BE2C (cell line): ENCODE data around the gene REEP2. TPM values are rescaled to one million over a fixed set of nuclear protein-coding genes. Genes with fewer than 3 reads are reported as not detected.
"Not testable (repeated sequence)": the region's sequence is repeated elsewhere in the genome, so short reads cannot be mapped to it uniquely, and the experiment has no call there.

ENCODE experiments used
- DNase-seq: peaks from one replicate; pipeline ENCODE4 v3.0.0-alpha.2; 2020
- H3K27me3 ChIP-seq: fragments of 250-450 bp; sonication (Bioruptor Pico); 2 replicates; pipeline ENCODE4 v1.5.1; 2020; ENCODE audit warnings: mild to moderate bottlenecking
- H3K36me3 ChIP-seq: fragments of 250-450 bp; sonication (Bioruptor Pico); 2 replicates; pipeline ENCODE4 v1.5.1; 2020; ENCODE audit warnings: mild to moderate bottlenecking
- H3K4me1 ChIP-seq: fragments of 250-450 bp; sonication (Bioruptor Pico); 2 replicates; pipeline ENCODE4 v1.5.1; 2020
- H3K4me3 ChIP-seq: 2 replicates; pipeline ENCODE4 v1.5.1; 2011; ENCODE audit warnings: low read depth, low read length
- H3K9me3 ChIP-seq: fragments of 250-450 bp; sonication (Bioruptor Pico); 2 replicates; pipeline ENCODE4 v1.5.1; 2020
- polyA plus RNA-seq: library from polyadenylated mRNA; unstranded; fragments of >200 nt; gene quantifications from one replicate; pipeline ENCODE4 v1.2.1, GENCODE V29; 2012; ENCODE audit warnings: low read depth, missing spikeins; ENCODE audit not compliant: insufficient read length, insufficient read depth
- TF ChIP-seq, protein P1 (sequence below): IDR thresholded peaks from 2 replicates; pipeline ENCODE4 v1.5.1; 2012; ENCODE audit warnings: mild to moderate bottlenecking, low read depth, low read length

Gene REEP2, protein sequence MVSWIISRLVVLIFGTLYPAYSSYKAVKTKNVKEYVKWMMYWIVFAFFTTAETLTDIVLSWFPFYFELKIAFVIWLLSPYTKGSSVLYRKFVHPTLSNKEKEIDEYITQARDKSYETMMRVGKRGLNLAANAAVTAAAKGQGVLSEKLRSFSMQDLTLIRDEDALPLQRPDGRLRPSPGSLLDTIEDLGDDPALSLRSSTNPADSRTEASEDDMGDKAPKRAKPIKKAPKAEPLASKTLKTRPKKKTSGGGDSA
- polyA plus RNA-seq = 98.2 TPM

DNA sequence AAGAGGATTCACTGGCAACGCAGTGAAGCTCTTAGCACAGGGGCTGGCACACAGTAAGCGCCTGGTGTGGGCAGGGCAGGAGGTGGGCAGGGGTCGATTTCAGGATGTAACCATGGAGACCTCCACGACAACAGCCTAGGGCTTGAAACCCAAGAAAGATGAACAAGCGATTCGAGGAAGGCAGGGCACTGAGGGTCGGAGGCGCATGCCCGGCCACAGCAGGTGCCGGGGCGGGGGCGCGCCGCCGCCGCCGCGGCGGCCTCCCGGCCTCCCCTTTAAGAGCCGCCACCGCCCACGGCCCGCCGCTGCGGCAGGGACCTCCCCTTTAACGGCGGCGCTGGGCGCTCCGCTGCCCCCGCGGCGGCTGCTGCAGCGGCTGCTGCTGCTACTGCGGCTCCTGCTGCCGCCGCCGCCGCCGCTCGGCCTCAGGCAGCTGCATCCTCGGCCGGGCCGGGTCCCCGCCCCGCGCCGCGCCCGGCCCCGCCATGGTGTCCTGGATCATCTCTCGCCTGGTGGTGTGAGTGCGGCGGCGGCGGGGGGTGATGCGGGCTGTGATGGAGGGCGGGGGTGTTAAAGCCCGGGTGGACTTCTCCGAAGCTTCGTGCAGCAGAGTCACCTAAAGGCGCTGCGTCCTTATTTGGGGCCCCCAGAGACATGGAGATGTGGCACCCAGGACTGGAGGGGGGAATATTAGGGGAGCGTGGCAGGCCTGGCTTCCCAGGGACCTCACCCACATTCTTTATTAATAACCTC lies at the start of gene REEP2:
REEP2 (plus strand) TSS at position 334 of the 753 bp plus-strand sequence; CDS start at position 486, 152 bp downstream.
- H3K27me3 ChIP-seq = no peaks in the 10 kb centered on the region
- peaks cover 13% of the 10 kb centered on the region for H3K36me3 ChIP-seq
- TF ChIP-seq, protein P1, sequence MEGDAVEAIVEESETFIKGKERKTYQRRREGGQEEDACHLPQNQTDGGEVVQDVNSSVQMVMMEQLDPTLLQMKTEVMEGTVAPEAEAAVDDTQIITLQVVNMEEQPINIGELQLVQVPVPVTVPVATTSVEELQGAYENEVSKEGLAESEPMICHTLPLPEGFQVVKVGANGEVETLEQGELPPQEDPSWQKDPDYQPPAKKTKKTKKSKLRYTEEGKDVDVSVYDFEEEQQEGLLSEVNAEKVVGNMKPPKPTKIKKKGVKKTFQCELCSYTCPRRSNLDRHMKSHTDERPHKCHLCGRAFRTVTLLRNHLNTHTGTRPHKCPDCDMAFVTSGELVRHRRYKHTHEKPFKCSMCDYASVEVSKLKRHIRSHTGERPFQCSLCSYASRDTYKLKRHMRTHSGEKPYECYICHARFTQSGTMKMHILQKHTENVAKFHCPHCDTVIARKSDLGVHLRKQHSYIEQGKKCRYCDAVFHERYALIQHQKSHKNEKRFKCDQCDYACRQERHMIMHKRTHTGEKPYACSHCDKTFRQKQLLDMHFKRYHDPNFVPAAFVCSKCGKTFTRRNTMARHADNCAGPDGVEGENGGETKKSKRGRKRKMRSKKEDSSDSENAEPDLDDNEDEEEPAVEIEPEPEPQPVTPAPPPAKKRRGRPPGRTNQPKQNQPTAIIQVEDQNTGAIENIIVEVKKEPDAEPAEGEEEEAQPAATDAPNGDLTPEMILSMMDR = no peak
- peak; percentile 80 for DNase-seq
- H3K4me3 ChIP-seq = peak within 1 kb of the TSS; percentile 82
- H3K9me3 ChIP-seq = no peaks in the 10 kb centered on the region
- peaks cover 4% of the 10 kb centered on the region for H3K4me1 ChIP-seq

DNA sequence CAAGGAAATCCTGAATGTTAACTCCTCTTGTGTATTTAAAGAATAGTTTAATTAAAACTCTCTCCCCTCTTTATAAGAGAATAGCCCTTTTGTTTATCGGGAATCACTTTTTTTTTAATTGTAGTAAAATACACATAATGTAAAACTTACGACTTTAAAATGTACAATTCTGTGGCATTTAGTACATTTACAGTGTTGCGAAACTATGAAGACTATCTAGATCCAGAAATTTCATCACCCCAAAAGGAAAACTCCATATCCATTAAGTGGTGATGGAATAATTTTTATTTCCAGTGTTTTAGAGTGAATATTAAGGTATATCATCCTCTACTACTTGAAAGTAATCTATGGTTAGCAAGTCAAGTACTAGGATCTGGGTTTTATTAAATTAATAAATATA lies 49.5 kb upstream of the REEP2 start:
- H3K9me3 ChIP-seq = no peaks in the 10 kb centered on the region
- H3K36me3 ChIP-seq = peaks cover 49% of the 10 kb centered on the region
- H3K4me1 ChIP-seq = no peaks in the 10 kb centered on the region
- DNase-seq = no peak
- H3K27me3 ChIP-seq = no peaks in the 10 kb centered on the region
- TF ChIP-seq, protein P1 = no peak
- no peak overlapping the region for H3K4me3 ChIP-seq

DNA sequence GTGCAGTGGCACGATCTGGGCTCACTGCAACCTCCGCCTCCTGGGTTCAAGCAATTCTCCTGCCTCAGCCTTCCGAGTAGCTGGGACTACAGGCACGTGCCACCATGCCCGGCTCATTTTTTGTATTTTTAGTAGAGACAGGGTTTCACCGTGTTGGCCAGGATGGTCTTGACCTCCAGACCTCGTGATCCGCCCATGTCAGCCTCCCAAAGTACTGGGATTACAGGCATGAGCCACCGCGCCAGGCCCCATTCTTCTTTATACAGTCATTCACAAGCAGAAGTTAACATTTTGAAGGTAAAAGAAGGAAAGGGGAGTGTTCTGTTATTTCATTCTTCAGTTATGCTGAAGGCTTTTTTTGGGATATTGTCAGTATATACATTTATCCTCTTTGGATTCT lies 48.9 kb upstream of the REEP2 start:
- not testable (repeated sequence) for H3K27me3 ChIP-seq, H3K4me3 ChIP-seq, H3K4me1 ChIP-seq, H3K9me3 ChIP-seq, DNase-seq
- peaks cover 49% of the 10 kb centered on the region for H3K36me3 ChIP-seq

DNA sequence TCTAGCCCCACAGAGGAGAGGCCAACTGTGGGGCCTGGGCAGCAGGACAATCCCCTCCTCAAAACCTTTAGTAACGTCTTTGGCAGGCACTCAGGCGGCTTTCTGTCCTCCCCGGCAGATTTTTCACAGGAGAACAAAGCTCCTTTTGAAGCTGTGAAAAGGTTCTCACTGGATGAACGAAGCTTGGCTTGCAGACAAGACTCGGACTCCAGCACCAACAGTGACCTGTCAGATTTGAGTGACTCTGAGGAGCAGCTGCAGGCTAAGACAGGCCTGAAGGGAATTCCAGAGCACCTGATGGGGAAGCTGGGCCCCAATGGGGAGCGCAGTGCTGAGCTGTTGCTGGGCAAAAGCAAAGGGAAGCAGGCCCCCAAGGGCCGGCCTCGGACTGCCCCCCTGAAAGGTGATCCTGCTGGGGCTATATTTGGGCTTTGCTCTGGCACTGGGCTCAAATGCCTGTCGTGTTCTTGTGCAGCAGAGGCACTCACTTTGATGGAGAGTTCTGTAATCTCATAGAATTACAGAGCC lies 46.9 kb upstream of the REEP2 start:
- H3K27me3 ChIP-seq = no peaks in the 10 kb centered on the region
- no peak overlapping the region for H3K4me3 ChIP-seq
- H3K36me3 ChIP-seq = peaks cover 44% of the 10 kb centered on the region
- H3K9me3 ChIP-seq = no peaks in the 10 kb centered on the region
- H3K4me1 ChIP-seq = no peaks in the 10 kb centered on the region
- TF ChIP-seq, protein P1 = no peak
- DNase-seq = no peak

DNA sequence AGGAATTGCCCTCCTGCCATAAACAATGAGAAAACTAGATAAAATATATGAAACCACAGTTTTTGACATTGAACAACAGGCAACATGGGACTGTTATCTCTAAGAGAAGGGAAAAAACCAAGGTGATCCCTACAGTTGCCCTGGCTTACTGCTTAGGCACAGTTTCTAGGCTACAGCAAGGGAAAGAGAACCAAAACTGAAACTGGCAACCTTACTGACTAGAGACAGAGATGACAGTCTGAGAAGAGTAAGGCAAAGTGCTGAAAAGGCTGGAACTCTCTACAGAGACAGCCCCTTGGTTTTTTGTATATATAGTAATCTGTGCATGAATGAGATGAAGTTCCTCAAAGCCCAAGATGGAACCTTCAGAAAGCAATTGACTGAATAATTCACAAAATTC lies 36.2 kb upstream of the REEP2 start:
- no peak for DNase-seq
- Histone ChIP-seq H3K4me1 (peaks cover 4% of the 10 kb centered on the region), H3K27me3 (no peaks in the 10 kb centered on the region), H3K4me3 (no peak overlapping the region), H3K36me3 (peaks cover 34% of the 10 kb centered on the region), H3K9me3 (no peaks in the 10 kb centered on the region)
- TF ChIP-seq, protein P1 = no peak

DNA sequence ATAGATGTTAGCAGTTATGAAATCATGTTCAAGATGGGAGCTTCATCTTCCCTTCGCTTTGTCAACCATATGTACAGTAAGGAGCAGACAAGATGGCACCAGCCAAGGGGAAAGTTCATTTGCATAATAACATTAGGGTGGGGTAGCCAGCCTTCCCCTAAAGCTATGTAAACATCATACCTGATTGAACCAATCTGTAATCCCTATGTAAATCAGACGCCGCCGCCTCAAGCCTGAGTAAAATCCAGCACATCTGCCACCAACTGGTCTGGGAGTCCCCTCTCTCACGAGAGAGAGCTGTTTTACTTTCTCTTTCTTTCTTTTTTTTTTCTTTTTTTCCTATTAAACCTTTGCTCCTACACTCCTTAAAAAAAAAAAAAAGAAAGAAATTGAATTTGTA lies 30.8 kb upstream of the REEP2 start:
- no peaks in the 10 kb centered on the region for H3K9me3 ChIP-seq
- TF ChIP-seq, protein P1 = peak; percentile 26; the same call in 1 of the 2 replicates
- H3K36me3 ChIP-seq = peaks cover 30% of the 10 kb centered on the region
- H3K4me3 ChIP-seq = 0 out of 2 replicates have a peak overlapping the region, but pooled peaks have one; percentile 7
- H3K4me1 ChIP-seq = peaks cover 5% of the 10 kb centered on the region
- peak; percentile 79 for DNase-seq
- H3K27me3 ChIP-seq = no peaks in the 10 kb centered on the region
